Panc1 (cell line): ENCODE results near the gene PPP6C.

ENCODE experiments used
- CTCF ChIP-seq: fragments of 450-650 bp; IDR thresholded peaks from 2 replicates; pipeline ENCODE4 v1.5.1; 2017; ENCODE audit warnings: mild to moderate bottlenecking
- TCF7L2 ChIP-seq: IDR thresholded peaks from 2 replicates; pipeline ENCODE4 v1.6.1; 2011; ENCODE audit warnings: mild to moderate bottlenecking, low read depth, low read length, inconsistent platforms

GRCh38 chr9:125183054-125183453 is 6.5 kb downstream of the PPP6C start:
- TF ChIP-seq TCF7L2 = no peak
- no peak for TF ChIP-seq CTCF
